HepG2 (cell line): ENCODE results near the gene TDRD3. TPM values are rescaled to one million over a fixed set of nuclear protein-coding genes. Genes with fewer than 3 reads are reported as not detected.
A peak's percentile ranks its signal among the peaks of the same experiment; 100 is the strongest.

Source experiments
- ATF7 ChIP-seq, 2 experiments: fragments of 450-650 bp in 1 of 2; sonication (generic) in 1 of 2; formaldehyde crosslinking in 1 of 2; IDR thresholded peaks; 2 replicates each; pipeline versions ENCODE4 v1.4.0 to v1.6.1; 2016 to 2020; ENCODE audit warnings: antibody characterized with exemption in 1 of 2, mild to moderate bottlenecking in 1 of 2, missing genetic modification reagents in 1 of 2
- CSRNP2 ChIP-seq: sonication (generic); formaldehyde crosslinking; conservative IDR thresholded peaks from 2 replicates; pipeline ENCODE4 v1.8.0; 2022; ENCODE audit warnings: low read depth, missing genetic modification reagents
- DMTF1 ChIP-seq: sonication (generic); formaldehyde crosslinking; IDR thresholded peaks from 2 replicates; pipeline ENCODE4 v1.4.0; 2020; ENCODE audit warnings: mild to moderate bottlenecking, missing genetic modification reagents
- EED ChIP-seq: sonication (generic); formaldehyde crosslinking; IDR thresholded peaks from 2 replicates; pipeline ENCODE4 v1.5.0; 2020; ENCODE audit warnings: mild to moderate bottlenecking, missing genetic modification reagents
- ELF1 ChIP-seq: sonication (generic); formaldehyde crosslinking; IDR thresholded peaks from 2 replicates; pipeline ENCODE4 v1.4.0; 2020; ENCODE audit warnings: missing genetic modification reagents
- KAT8 ChIP-seq: IDR thresholded peaks from 2 replicates; pipeline ENCODE4 v1.6.1; 2016; ENCODE audit warnings: missing genetic modification reagents, missing compliant biosample characterization
- MBNL3 ChIP-seq: fragments of 250-450 bp; sonication (Bioruptor Pico); conservative IDR thresholded peaks from 2 replicates; pipeline ENCODE4 v1.8.0; 2022; ENCODE audit warnings: mild to moderate bottlenecking, inconsistent platforms
- MYPOP ChIP-seq: sonication (generic); formaldehyde crosslinking; IDR thresholded peaks from 2 replicates; pipeline ENCODE4 v1.8.1; 2023; ENCODE audit warnings: mild to moderate bottlenecking, moderate library complexity, missing genetic modification reagents
- NFE2L1 ChIP-seq: sonication (generic); formaldehyde crosslinking; IDR thresholded peaks from 2 replicates; pipeline ENCODE4 v1.4.0; 2020; ENCODE audit warnings: missing genetic modification reagents, mild to moderate bottlenecking, borderline replicate concordance
- PRDM4 ChIP-seq: sonication (generic); formaldehyde crosslinking; IDR thresholded peaks from 2 replicates; pipeline ENCODE4 v1.9.0; 2021; ENCODE audit warnings: missing genetic modification reagents, borderline replicate concordance
- TFDP1 ChIP-seq: IDR thresholded peaks from 2 replicates; pipeline ENCODE4 v1.6.1; 2016; ENCODE audit warnings: missing compliant biosample characterization, missing genetic modification reagents, borderline replicate concordance
- TGIF2 ChIP-seq: IDR thresholded peaks from 2 replicates; pipeline ENCODE4 v1.6.1; 2016; ENCODE audit warnings: control low read depth, missing compliant biosample characterization
- ZFAT ChIP-seq: sonication (generic); formaldehyde crosslinking; conservative IDR thresholded peaks from 2 replicates; pipeline ENCODE4 v1.8.1; 2023; ENCODE audit warnings: missing genetic modification reagents, inconsistent platforms
- ZNF235 ChIP-seq: sonication (generic); formaldehyde crosslinking; IDR thresholded peaks from 2 replicates; pipeline ENCODE4 v1.8.1; 2023; ENCODE audit warnings: mild to moderate bottlenecking, missing genetic modification reagents, borderline replicate concordance
- ZNF329 ChIP-seq: sonication (generic); formaldehyde crosslinking; IDR thresholded peaks from 2 replicates; pipeline ENCODE4 v1.9.0; 2021; ENCODE audit warnings: low read depth, mild to moderate bottlenecking, missing genetic modification reagents
- ZNF644 ChIP-seq: IDR thresholded peaks from 2 replicates; pipeline ENCODE4 v1.6.1; 2016; ENCODE audit warnings: low read depth
- ZNF839 ChIP-seq: sonication (generic); formaldehyde crosslinking; IDR thresholded peaks from 2 replicates; pipeline ENCODE4 v1.4.0; 2020; ENCODE audit warnings: missing genetic modification reagents, mild to moderate bottlenecking, borderline replicate concordance
- polyA plus RNA-seq, 8 experiments: library from polyadenylated mRNA; depleted of rRNA in 3 of 8; stranded (reverse) in 7 of 8; unstranded in 1 of 8; fragments of >200 nt; fragmentation: Illumina TruSeq in 4 of 8; extraction: Trizol in 4 of 8; gene quantifications; 2 replicates each; pipeline versions ENCODE4 v1.2.1 to v1.2.3, GENCODE V29; 2011 to 2016; ENCODE audit warnings: low read depth in 4 of 8, missing spikeins in 1 of 8, mixed read lengths in 1 of 8; ENCODE audit not compliant: insufficient read depth in 1 of 8
- total RNA-seq, 5 experiments: library from RNA; depleted of rRNA; stranded (reverse); fragments of >200 nt; fragmentation: Illumina TruSeq; extraction: Trizol; gene quantifications; 2 replicates each; pipeline ENCODE4 v1.2.3, GENCODE V29; 2016; ENCODE audit warnings: low read depth in 1 of 5
- TF ChIP-seq, protein P1 (sequence below): sonication (generic); formaldehyde crosslinking; IDR thresholded peaks from 2 replicates; pipeline ENCODE4 v1.8.1; 2022; ENCODE audit warnings: mild to moderate bottlenecking, missing genetic modification reagents

TDRD3 gene
- total and polyA plus RNA-seq, 2 of the 13 experiments (the other 11 are each of a cell fraction or from before 2014, with no cell fraction given), result 4.7 to 11.8 TPM

DNA sequence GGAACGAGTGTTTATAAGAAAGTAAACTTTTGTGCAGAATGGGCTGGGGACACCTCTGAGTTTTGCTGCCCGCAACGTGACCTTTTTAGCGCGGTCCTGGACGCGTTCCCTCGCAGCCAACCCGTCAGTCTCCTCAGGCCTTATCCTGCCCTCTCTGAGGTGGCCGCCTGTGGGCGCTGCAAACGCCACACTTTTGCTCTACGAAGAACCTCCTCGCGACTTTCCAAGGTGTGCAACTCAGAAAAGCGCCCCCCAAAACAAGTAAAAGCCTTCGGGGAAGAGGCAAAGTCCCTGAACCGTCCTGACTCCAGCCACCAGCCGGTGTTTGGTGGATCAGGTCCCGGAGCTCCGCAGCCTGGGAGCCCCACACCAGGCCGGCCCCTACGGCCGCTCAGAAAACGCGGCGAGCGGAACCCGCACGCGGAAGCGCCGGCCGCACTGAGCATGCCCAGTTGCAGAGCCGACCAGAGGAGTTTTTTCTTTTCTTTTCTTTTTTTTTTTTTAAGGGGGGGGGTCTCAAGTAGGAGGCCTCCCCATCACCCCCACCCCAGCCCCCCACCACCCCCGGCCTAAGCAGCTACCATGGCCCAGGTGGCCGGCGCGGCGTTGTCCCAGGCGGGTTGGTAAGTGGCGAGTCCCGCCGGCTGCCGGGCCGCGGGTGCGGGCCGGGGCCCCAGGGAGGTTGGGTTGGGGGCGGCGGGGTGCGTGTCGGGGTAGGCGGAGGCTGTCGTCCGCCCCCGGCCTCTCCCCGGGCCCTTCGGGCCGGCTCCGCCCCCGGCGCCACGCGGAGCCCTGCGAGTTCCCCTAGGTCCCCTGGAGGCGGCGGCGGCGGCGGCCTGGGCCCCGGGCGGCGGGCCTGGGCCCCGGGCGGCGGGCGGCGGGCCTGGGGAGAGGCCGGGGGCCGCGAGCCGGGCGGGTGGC lies at the start of gene TDRD3 (continued):
- no peak for TF ChIP-seq ZNF235 (CRISPR knock-in tag)
- TF ChIP-seq ZFAT, result no peak
- no peak for TF ChIP-seq EED (CRISPR knock-in tag)
- peak; percentile 6; the same call in 1 of the 2 replicates for TF ChIP-seq MYPOP (CRISPR knock-in tag)
- no peak for TF ChIP-seq CSRNP2 (CRISPR knock-in tag)
- no peak for TF ChIP-seq DMTF1
- TF ChIP-seq, protein P1, sequence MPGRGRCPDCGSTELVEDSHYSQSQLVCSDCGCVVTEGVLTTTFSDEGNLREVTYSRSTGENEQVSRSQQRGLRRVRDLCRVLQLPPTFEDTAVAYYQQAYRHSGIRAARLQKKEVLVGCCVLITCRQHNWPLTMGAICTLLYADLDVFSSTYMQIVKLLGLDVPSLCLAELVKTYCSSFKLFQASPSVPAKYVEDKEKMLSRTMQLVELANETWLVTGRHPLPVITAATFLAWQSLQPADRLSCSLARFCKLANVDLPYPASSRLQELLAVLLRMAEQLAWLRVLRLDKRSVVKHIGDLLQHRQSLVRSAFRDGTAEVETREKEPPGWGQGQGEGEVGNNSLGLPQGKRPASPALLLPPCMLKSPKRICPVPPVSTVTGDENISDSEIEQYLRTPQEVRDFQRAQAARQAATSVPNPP (CRISPR knock-in tag), result 0 out of 2 replicates have a peak, but pooled peaks have one; percentile 21
- peak; percentile 69 for TF ChIP-seq ELF1 (CRISPR knock-in tag)
- no peak for TF ChIP-seq NFE2L1 (CRISPR knock-in tag)
- TF ChIP-seq PRDM4 (CRISPR knock-in tag), result 0 out of 2 replicates have a peak, but pooled peaks have one; percentile 81
- no peak for TF ChIP-seq TGIF2
- no peak for TF ChIP-seq ATF7 (IDR thresholded peaks at IDR 0.05)
- TF ChIP-seq ATF7 (CRISPR knock-in tag; IDR thresholded peaks at IDR 0.05), result no peak
- no peak for TF ChIP-seq ZNF839
- no peak for TF ChIP-seq MBNL3 (CRISPR knock-in tag)
- TF ChIP-seq KAT8 (CRISPR knock-in tag), result no peak; the same call in 1 of the 2 replicates
- TF ChIP-seq TFDP1 (CRISPR knock-in tag), result peak; percentile 26; the same call in 1 of the 2 replicates
- TF ChIP-seq ZNF329, result peak; percentile 32; the same call in 1 of the 2 replicates
- TF ChIP-seq ZNF644 (CRISPR knock-in tag), result no peak
